ENCODE measurements around the gene TAP1. TPM values are rescaled to one million over a fixed set of nuclear protein-coding genes. Genes with fewer than 3 reads are reported as not detected.
"Not testable (repeated sequence)": the region's sequence is repeated elsewhere in the genome, so short reads cannot be mapped to it uniquely, and the experiment has no call there.

The TAP1 gene
- total RNA-seq, 3 donors from 2014 or later = 457 to 505 (median 503) TPM

GRCh38 chr6:32815996-32816395 is 37.5 kb downstream of the TAP1 start:
- Mint-ChIP-seq H3K9me3 (no peaks in the 10 kb centered on the region), H3K27me3 (ENCODE audit: low read depth) (peaks cover 3% of the 10 kb centered on the region), H3K4me3 (peak overlapping the region; percentile 55), H3K36me3 (ENCODE audit: insufficient read depth) (peaks cover 3% of the 10 kb centered on the region), H3K4me1 (ENCODE audit: low read depth) (peaks cover 2% of the 10 kb centered on the region)
- DNase-seq (no peak), ATAC-seq (no peak)

GRCh38 chr6:32815115-32815514 is 38.4 kb downstream of the TAP1 start:
- Mint-ChIP-seq H3K36me3 (ENCODE audit: insufficient read depth) (peaks cover 3% of the 10 kb centered on the region), H3K4me1 (ENCODE audit: low read depth) (peaks cover 2% of the 10 kb centered on the region), H3K4me3 (no peak overlapping the region), H3K9me3 (no peaks in the 10 kb centered on the region), H3K27me3 (ENCODE audit: low read depth) (peaks cover 3% of the 10 kb centered on the region)
- ATAC-seq (no peak), DNase-seq (no peak)

- H3K4me1 Mint-ChIP-seq (ENCODE audit: low read depth) = peaks cover 2% of the 10 kb centered on the region
- no peaks in the 10 kb centered on the region for H3K9me3 Mint-ChIP-seq
- ATAC-seq (no peak), DNase-seq (no peak)
- H3K27me3 Mint-ChIP-seq (ENCODE audit: low read depth) = peaks cover 3% of the 10 kb centered on the region
- H3K36me3 Mint-ChIP-seq (ENCODE audit: insufficient read depth) = peaks cover 3% of the 10 kb centered on the region
- H3K4me3 Mint-ChIP-seq = no peak overlapping the region
Observed at GRCh38 chr6:32814145-32814544, 39.4 kb downstream of the TAP1 start.

- Mint-ChIP-seq H3K27me3 (ENCODE audit: low read depth) (peaks cover 33% of the 10 kb centered on the region), H3K4me1 (ENCODE audit: low read depth) (no peaks in the 10 kb centered on the region), H3K36me3 (ENCODE audit: insufficient read depth) (no peaks in the 10 kb centered on the region), H3K9me3 (no peaks in the 10 kb centered on the region), H3K4me3 (no peak overlapping the region)
- ATAC-seq (no peak), DNase-seq (no peak)
Observed at GRCh38 chr6:32809171-32809570, 44.3 kb downstream of the TAP1 start.

GRCh38 chr6:32807020-32807580 is 46.4 kb downstream of the TAP1 start:
- peaks cover 38% of the 10 kb centered on the region for H3K27me3 Mint-ChIP-seq (ENCODE audit: low read depth)
- H3K4me3 Mint-ChIP-seq = no peak overlapping the region
- H3K9me3 Mint-ChIP-seq = no peaks in the 10 kb centered on the region
- no peak for ATAC-seq
- no peak for DNase-seq
- H3K36me3 Mint-ChIP-seq (ENCODE audit: insufficient read depth) = no peaks in the 10 kb centered on the region
- H3K4me1 Mint-ChIP-seq (ENCODE audit: low read depth) = no peaks in the 10 kb centered on the region

- not testable (repeated sequence) for H3K4me1 Mint-ChIP-seq (ENCODE audit: low read depth); H3K36me3 Mint-ChIP-seq (ENCODE audit: insufficient read depth); DNase-seq; H3K4me3 Mint-ChIP-seq; H3K9me3 Mint-ChIP-seq
- peak; percentile 52 to 58 for ATAC-seq
- H3K27me3 Mint-ChIP-seq (ENCODE audit: low read depth) = peaks cover 43% of the 10 kb centered on the region
Observed at GRCh38 chr6:32805404-32805803, 48.1 kb downstream of the TAP1 start.

- Mint-ChIP-seq H3K27me3 (ENCODE audit: low read depth) (peaks cover 47% of the 10 kb centered on the region), H3K9me3 (peaks cover 7% of the 10 kb centered on the region), H3K4me1 (ENCODE audit: low read depth) (no peaks in the 10 kb centered on the region), H3K4me3 (no peak overlapping the region), H3K36me3 (ENCODE audit: insufficient read depth) (peaks cover 2% of the 10 kb centered on the region)
- no peak for ATAC-seq
- DNase-seq = no peak
Observed at GRCh38 chr6:32803416-32803815, 50.1 kb downstream of the TAP1 start.

- Mint-ChIP-seq H3K36me3 (ENCODE audit: insufficient read depth) (peaks cover 2% of the 10 kb centered on the region), H3K4me3 (no peak overlapping the region), H3K9me3 (peaks cover 9% of the 10 kb centered on the region), H3K4me1 (ENCODE audit: low read depth) (peaks cover 12% of the 10 kb centered on the region), H3K27me3 (ENCODE audit: low read depth) (peaks cover 45% of the 10 kb centered on the region)
- ATAC-seq = no peak
- DNase-seq = no peak
Observed at GRCh38 chr6:32799740-32800139, 53.8 kb downstream of the TAP1 start.

- ATAC-seq (no peak), DNase-seq (no peak)
- Mint-ChIP-seq H3K4me3 (no peak overlapping the region), H3K36me3 (ENCODE audit: insufficient read depth) (peaks cover 2% of the 10 kb centered on the region), H3K4me1 (ENCODE audit: low read depth) (peaks cover 17% of the 10 kb centered on the region), H3K27me3 (ENCODE audit: low read depth) (peaks cover 39% of the 10 kb centered on the region), H3K9me3 (peaks cover 9% of the 10 kb centered on the region)
Observed at GRCh38 chr6:32799168-32799567, 54.3 kb downstream of the TAP1 start.

GRCh38 chr6:32796848-32797776 is 56.4 kb downstream of the TAP1 start:
- Mint-ChIP-seq H3K4me1 (ENCODE audit: low read depth) (peaks cover 20% of the 10 kb centered on the region), H3K9me3 (peaks cover 9% of the 10 kb centered on the region), H3K27me3 (ENCODE audit: low read depth) (peaks cover 46% of the 10 kb centered on the region), H3K36me3 (ENCODE audit: insufficient read depth) (peaks cover 2% of the 10 kb centered on the region), H3K4me3 (peak overlapping the region; percentile 71)
- peak; percentile 82 for DNase-seq
- peak; percentile 62 to 78 for ATAC-seq

Other genes with a start within 250 kb of the TAP1 start
- gene HLA-DQA1, start 216.3 kb downstream of the TAP1 start, total RNA-seq = 10 to 100 TPM in 1 of 3 donors, 1 to 10 TPM in 2; 6.6 to 13.1 (median 6.7) TPM
- gene HLA-DQB1, start 187.0 kb downstream of the TAP1 start, total RNA-seq = 10 to 100 TPM in 1 of 3 donors, 1 to 10 TPM in 2; 3.8 to 12.5 (median 6.2) TPM
- under 1 TPM in 2 of 3 donors, not detected in 1; 0.41 to 0.50 TPM for gene HLA-DQA2, start 112.3 kb downstream of the TAP1 start, total RNA-seq
- gene HLA-DQB2, start 90.2 kb downstream of the TAP1 start, total RNA-seq = under 1 TPM in 2 of 3 donors, not detected in 1; 0.56 to 0.82 TPM
- 1 to 10 TPM in 2 of 3 donors, under 1 TPM in 1; 0.82 to 2.0 (median 1.2) TPM for gene HLA-DOB, start 36.7 kb downstream of the TAP1 start, total RNA-seq
- 100 to 1,000 TPM; 288 to 334 (median 305) TPM for gene TAP2, start 15.0 kb downstream of the TAP1 start, total RNA-seq
- 100 to 1,000 TPM; 327 to 343 (median 337) TPM for gene PSMB8, start 9.7 kb downstream of the TAP1 start, total RNA-seq
- 100 to 1,000 TPM; 208 to 241 (median 210) TPM for gene PSMB9, start 488 bp upstream of the TAP1 start, total RNA-seq
- 1 to 10 TPM in 2 of 3 donors, under 1 TPM in 1; 0.46 to 1.6 (median 1.4) TPM for gene HLA-DMB, start 87.3 kb upstream of the TAP1 start, total RNA-seq
- gene HLA-DMA, start 99.4 kb upstream of the TAP1 start, total RNA-seq = 1 to 10 TPM; 4.3 to 6.4 (median 5.5) TPM
- 100 to 1,000 TPM; 338 to 358 (median 348) TPM for gene BRD2, start 114.9 kb upstream of the TAP1 start, total RNA-seq
- 1 to 10 TPM; 2.0 to 2.1 (median 2.1) TPM for gene HLA-DOA, start 155.9 kb upstream of the TAP1 start, total RNA-seq
- 10 to 100 TPM; 18.0 to 31.5 (median 19.8) TPM for gene HLA-DPA1, start 219.9 kb upstream of the TAP1 start, total RNA-seq
- gene HLA-DPB1, start 222.3 kb upstream of the TAP1 start, total RNA-seq = 1 to 10 TPM; 6.0 to 9.8 (median 6.3) TPM

All from activated T-cell treated with anti-CD3 and anti-CD28 coated beads, Interleukin-2, amount 50 U/mL, for 4 hours (primary cell).